GM15510 (cell line): ENCODE results near the gene NPC2.

Source experiments
- POLR2A ChIP-seq: IDR thresholded peaks from 3 replicates; pipeline ENCODE4 v1.6.1; 2011; ENCODE audit warnings: borderline replicate concordance; ENCODE audit not compliant: insufficient read length; ENCODE audit errors: extremely low read depth

Gene NPC2

DNA sequence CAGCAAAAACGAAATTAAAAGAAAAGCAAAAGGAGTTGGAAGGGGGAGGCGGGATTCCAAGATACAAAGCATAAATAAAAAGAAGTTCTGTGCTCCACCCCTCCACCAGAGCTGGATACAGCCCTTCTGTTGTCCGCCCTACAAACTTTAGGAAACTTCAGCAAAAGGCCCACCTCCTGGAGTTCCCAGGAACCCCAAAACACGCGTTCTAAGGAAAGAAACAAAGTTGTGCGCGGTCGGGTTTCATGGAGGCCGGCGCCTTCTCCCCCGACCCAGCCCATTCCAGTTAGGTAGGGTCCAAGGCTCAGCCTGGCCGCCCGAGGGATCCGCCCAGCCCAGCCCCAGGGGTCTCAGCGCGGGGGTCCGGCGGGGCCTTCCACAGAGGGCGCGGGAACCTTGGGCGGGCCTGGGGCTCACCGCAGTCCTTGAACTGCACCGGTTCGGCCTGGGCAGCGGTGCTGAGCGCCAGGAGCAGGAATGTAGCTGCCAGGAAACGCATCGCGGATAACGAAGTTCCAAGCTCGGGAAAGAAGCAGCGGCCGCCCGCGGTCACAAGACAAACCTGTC, at the start of gene NPC2:
Gene NPC2, minus strand, starts transcription at position 530 of the 567 bp plus-strand sequence. Its CDS starts 31 bp downstream, at position 499.
- peak; percentile 53 for TF ChIP-seq POLR2A

GRCh38 chr14:74542056-74542685, 49.1 kb upstream of the NPC2 start:
- no peak for TF ChIP-seq POLR2A

- TF ChIP-seq POLR2A, result no peak
These were observed 48.1 kb upstream of the NPC2 start for GRCh38 chr14:74541225-74541624.

GRCh38 chr14:74539503-74539902, 46.4 kb upstream of the NPC2 start:
- no peak for TF ChIP-seq POLR2A

- TF ChIP-seq POLR2A, result no peak
These were observed 45.6 kb upstream of the NPC2 start for GRCh38 chr14:74538411-74539391.

- TF ChIP-seq POLR2A, result no peak
These were observed 42.7 kb upstream of the NPC2 start for GRCh38 chr14:74535756-74536325.

- TF ChIP-seq POLR2A, result no peak
These were observed 40.5 kb upstream of the NPC2 start for GRCh38 chr14:74533576-74533975.

DNA sequence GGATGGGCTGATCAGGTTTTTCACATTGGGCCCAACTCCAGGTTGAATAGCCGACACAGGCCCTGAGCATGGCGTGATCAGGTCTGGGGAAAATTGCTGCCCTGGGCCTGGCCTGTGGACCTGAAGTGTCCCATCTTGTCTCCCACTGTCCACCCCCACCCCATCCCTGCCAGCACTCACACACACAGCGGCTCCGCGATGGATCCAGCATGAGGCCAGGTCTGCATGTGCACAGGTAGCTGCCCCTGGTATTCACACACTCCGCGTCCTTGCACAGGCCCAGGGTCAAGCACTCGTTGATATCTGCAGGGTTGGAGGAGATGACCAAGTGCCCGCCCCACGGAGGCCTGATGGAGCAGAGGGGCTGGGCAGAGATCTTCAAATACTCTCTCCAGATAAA, 39.1 kb upstream of the NPC2 start:
- TF ChIP-seq POLR2A, result no peak

GRCh38 chr14:74531467-74531866, 38.4 kb upstream of the NPC2 start:
- no peak for TF ChIP-seq POLR2A

DNA sequence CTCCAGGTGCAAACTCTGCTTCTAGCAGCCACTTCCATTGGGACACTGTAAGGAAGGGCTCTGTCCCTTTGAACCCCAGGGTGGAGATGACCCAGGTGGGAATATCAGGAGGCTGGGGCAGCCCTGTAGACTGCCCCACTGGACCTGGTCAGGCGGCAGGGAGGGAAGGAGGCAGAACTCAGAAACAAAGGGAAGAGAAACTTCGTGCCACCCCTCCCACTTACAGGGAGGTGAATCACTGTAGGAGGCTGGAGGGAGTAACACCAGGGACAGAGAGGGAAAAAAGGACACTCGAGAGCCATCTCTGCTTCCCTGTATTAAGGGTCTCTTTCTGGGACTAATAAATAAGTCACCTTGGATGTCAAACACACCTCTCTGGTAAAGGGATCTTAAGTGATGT, 37.9 kb upstream of the NPC2 start:
- TF ChIP-seq POLR2A, result no peak

DNA sequence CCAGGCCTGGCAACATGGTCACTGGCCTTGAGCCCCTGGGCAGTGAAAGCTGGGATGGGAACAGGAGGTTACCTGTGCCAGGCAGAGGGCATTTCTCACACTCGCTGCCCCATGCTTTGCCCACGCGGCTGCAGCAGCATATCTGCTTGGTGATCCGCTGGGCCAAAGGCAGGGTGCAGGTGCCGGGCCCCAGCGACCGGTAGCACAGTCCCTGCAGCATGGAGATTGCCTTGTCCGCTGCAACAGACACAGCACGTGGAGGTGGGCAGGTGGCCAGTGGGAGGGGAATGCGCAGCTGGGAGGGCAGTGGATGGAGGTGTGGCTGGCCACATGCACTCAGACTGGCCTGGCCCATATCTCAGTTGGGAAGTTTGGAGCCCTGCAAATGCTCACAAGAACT, 35.8 kb upstream of the NPC2 start:
- no peak for TF ChIP-seq POLR2A

DNA sequence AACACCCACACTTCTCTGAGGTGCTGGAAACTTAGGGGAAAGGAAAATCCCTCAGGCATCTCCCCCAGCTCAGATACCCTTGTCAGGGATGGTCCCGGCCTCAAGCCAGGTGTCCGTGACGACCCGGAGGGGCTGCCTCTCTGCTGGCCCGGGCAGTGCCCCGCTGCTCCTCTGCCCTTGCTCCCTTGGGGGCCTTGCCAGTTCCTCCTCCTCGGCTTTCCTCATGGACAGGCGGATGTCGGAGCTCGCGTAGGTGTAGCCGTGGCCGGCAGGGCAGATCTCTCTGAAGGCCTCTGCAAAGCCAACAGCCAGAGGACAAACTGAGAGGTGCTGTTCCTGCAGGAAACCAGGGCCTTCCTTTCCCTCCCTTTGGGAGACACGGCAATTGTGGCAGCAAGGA, 35.3 kb upstream of the NPC2 start:
- TF ChIP-seq POLR2A, result no peak

DNA sequence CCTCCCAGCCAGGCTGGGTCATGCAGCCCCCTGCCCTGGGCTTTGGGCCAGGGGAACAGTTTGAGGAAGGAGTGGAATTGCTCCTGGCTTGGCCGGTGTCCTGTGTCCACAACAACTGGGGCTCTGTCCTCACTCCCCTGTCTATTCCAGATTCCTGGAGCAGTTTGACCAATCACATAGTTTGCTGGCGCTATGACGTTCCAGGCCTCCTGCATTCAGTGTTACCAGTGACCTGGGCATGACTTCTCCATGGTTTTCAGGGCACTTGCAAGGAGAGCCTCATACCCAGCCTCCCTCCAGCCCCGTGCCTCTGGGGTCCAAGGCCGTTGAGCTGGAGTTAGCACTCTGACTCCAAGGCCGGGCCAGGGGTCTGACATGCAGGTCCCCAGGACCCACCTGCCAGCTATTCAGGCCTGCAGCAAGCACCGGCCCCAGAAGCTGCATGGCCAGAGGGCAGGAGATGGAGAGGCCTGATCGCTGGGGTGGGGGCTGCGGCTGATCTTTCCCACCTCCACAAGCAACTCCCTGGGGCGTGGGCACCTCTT, 34.7 kb upstream of the NPC2 start:
- no peak for TF ChIP-seq POLR2A

DNA sequence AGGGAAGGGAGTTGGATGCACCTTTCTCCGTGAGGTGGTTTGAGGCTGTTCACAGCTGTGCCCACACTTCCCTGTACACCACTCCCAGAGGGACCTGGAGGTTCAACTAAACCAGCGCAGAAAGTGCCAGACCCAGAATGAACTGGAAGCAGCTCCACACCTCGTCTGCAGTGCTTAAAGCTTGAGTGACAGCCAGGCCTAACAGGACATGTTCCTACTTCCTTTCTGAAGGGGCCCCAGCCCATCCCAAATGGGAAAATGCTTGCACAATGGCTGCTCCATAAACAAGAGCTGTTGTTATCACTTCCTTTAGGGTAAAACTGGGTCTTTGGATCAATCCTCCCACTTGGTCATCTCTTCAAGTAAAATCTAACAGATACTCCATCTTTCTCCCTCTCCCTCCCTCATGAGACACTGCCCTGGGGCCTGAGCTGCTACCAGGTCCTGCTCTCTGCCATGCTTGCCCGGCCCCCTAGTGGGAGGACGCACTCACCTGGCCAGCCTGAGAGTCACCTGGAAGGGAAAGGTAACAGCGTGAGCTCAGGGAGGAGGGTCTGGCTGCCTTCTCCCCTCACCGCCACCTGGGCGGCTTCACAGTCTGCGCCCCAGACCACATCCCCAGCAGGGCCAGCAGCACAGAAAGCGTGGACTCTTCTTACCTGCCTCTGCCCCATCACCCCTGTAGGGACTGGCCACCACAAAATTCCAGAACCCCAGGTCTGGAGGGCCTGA, 33.9 kb upstream of the NPC2 start:
- TF ChIP-seq POLR2A, result no peak
